ENCODE results near the gene WDR27.

Gene WDR27

GRCh38 chr6:169695131-169695530 is 6.7 kb downstream of the WDR27 start:
- DNase-seq (ENCODE audit: low read depth): no peak
- TF ChIP-seq CTCF (IDR thresholded peaks at IDR 0.05; ENCODE audit: low read depth, low read length, missing control alignments): no peak
- no peak overlapping the region for H3K4me3 ChIP-seq (ENCODE audit: low read depth, low read length)

- TF ChIP-seq CTCF (IDR thresholded peaks at IDR 0.05; ENCODE audit: low read depth, low read length, missing control alignments): no peak
- H3K4me3 ChIP-seq (ENCODE audit: low read depth, low read length): no peak overlapping the region
- DNase-seq (ENCODE audit: low read depth): no peak
Observed at GRCh38 chr6:169692516-169692915, 9.3 kb downstream of the WDR27 start.

- no peak for DNase-seq (ENCODE audit: low read depth)
- no peak for TF ChIP-seq CTCF (IDR thresholded peaks at IDR 0.05; ENCODE audit: low read depth, low read length, missing control alignments)
- H3K4me3 ChIP-seq (ENCODE audit: low read depth, low read length): no peak overlapping the region
Observed at GRCh38 chr6:169691260-169691659, 10.6 kb downstream of the WDR27 start.

- DNase-seq (ENCODE audit: low read depth): no peak
- no peak for TF ChIP-seq CTCF (IDR thresholded peaks at IDR 0.05; ENCODE audit: low read depth, low read length, missing control alignments)
- no peak overlapping the region for H3K4me3 ChIP-seq (ENCODE audit: low read depth, low read length)
Observed at GRCh38 chr6:169689287-169689686, 12.5 kb downstream of the WDR27 start.

- no peak for TF ChIP-seq CTCF (IDR thresholded peaks at IDR 0.05; ENCODE audit: low read depth, low read length, missing control alignments)
- no peak overlapping the region for H3K4me3 ChIP-seq (ENCODE audit: low read depth, low read length)
- DNase-seq (ENCODE audit: low read depth): no peak
Observed at GRCh38 chr6:169685860-169686259, 16.0 kb downstream of the WDR27 start.

- DNase-seq (ENCODE audit: low read depth): no peak
- H3K4me3 ChIP-seq (ENCODE audit: low read depth, low read length): no peak overlapping the region
- TF ChIP-seq CTCF (IDR thresholded peaks at IDR 0.05; ENCODE audit: low read depth, low read length, missing control alignments): no peak
Observed at GRCh38 chr6:169684056-169684455, 17.8 kb downstream of the WDR27 start.

GRCh38 chr6:169678342-169678741 is 23.5 kb downstream of the WDR27 start:
- DNase-seq (ENCODE audit: low read depth): no peak
- no peak for TF ChIP-seq CTCF (IDR thresholded peaks at IDR 0.05; ENCODE audit: low read depth, low read length, missing control alignments)

More at GRCh38 chr6:169678342-169678741, 23.5 kb downstream of the WDR27 start:
- H3K4me3 ChIP-seq (ENCODE audit: low read depth, low read length): no peak overlapping the region
